HepG2 (cell line): ENCODE results near the gene SP6. TPM values are rescaled to one million over a fixed set of nuclear protein-coding genes. Genes with fewer than 3 reads are reported as not detected.

Experiments used
- ADNP ChIP-seq: sonication (generic); formaldehyde crosslinking; IDR thresholded peaks from 2 replicates; pipeline ENCODE4 v1.4.0; 2020; ENCODE audit warnings: missing genetic modification reagents
- BCL6 ChIP-seq: IDR thresholded peaks from 2 replicates; pipeline ENCODE4 v1.6.1; 2016; ENCODE audit warnings: missing genetic modification reagents, missing compliant biosample characterization
- CENPT ChIP-seq: sonication (generic); formaldehyde crosslinking; IDR thresholded peaks from 2 replicates; pipeline ENCODE4 v1.8.0; 2022; ENCODE audit warnings: low read depth, mild to moderate bottlenecking, moderate library complexity, missing genetic modification reagents
- KDM3A ChIP-seq: IDR thresholded peaks from 2 replicates; pipeline ENCODE4 v1.6.1; 2018; ENCODE audit warnings: low read depth, missing compliant biosample characterization
- MTA1 ChIP-seq: sonication (generic); formaldehyde crosslinking; IDR thresholded peaks from 2 replicates; pipeline ENCODE4 v1.4.0; 2020; ENCODE audit warnings: missing genetic modification reagents, mild to moderate bottlenecking, borderline replicate concordance
- NFIB ChIP-seq: sonication (generic); formaldehyde crosslinking; IDR thresholded peaks from 2 replicates; pipeline ENCODE4 v1.9.0; 2021; ENCODE audit warnings: missing genetic modification reagents, mild to moderate bottlenecking, borderline replicate concordance
- PITX1 ChIP-seq: sonication (generic); formaldehyde crosslinking; IDR thresholded peaks from 2 replicates; pipeline ENCODE4 v1.5.1; 2020; ENCODE audit warnings: mild to moderate bottlenecking, missing genetic modification reagents
- POGZ ChIP-seq: sonication (generic); formaldehyde crosslinking; IDR thresholded peaks from 2 replicates; pipeline ENCODE4 v1.4.0; 2020; ENCODE audit warnings: mild to moderate bottlenecking, missing genetic modification reagents
- SNAPC5 ChIP-seq: sonication (generic); formaldehyde crosslinking; IDR thresholded peaks from 2 replicates; pipeline ENCODE4 v1.8.1; 2023; ENCODE audit warnings: mild to moderate bottlenecking, missing genetic modification reagents, borderline replicate concordance
- YY1 ChIP-seq: IDR thresholded peaks from 2 replicates; pipeline ENCODE4 v1.6.1; 2011; ENCODE audit warnings: low read length, low read depth, moderate library complexity, mild to moderate bottlenecking; ENCODE audit not compliant: insufficient read depth, insufficient replicate concordance
- ZNF235 ChIP-seq: sonication (generic); formaldehyde crosslinking; IDR thresholded peaks from 2 replicates; pipeline ENCODE4 v1.8.1; 2023; ENCODE audit warnings: mild to moderate bottlenecking, missing genetic modification reagents, borderline replicate concordance
- ZNF318 ChIP-seq: sonication (generic); formaldehyde crosslinking; IDR thresholded peaks from 2 replicates; pipeline ENCODE4 v1.4.0; 2020; ENCODE audit warnings: mild to moderate bottlenecking, missing genetic modification reagents
- ZNF335 ChIP-seq: sonication (generic); formaldehyde crosslinking; IDR thresholded peaks from 2 replicates; pipeline ENCODE4 v1.4.0; 2020; ENCODE audit warnings: missing genetic modification reagents
- ZNF441 ChIP-seq: sonication (generic); formaldehyde crosslinking; IDR thresholded peaks from 2 replicates; pipeline ENCODE4 v1.7.0; 2021; ENCODE audit warnings: missing genetic modification reagents, borderline replicate concordance
- ZNF614 ChIP-seq: IDR thresholded peaks from 2 replicates; pipeline ENCODE4 v1.6.1; 2018; ENCODE audit warnings: missing biosample characterization, missing genetic modification reagents, inconsistent platforms, borderline replicate concordance
- ZNF7 ChIP-seq: IDR thresholded peaks from 2 replicates; pipeline ENCODE4 v1.6.1; 2016; ENCODE audit warnings: missing biosample characterization, missing genetic modification reagents
- ZSCAN22 ChIP-seq: sonication (generic); formaldehyde crosslinking; IDR thresholded peaks from 2 replicates; pipeline ENCODE4 v1.4.0; 2020; ENCODE audit warnings: mild to moderate bottlenecking, missing genetic modification reagents
- polyA plus RNA-seq, 8 experiments: library from polyadenylated mRNA; depleted of rRNA in 3 of 8; stranded (reverse) in 7 of 8; unstranded in 1 of 8; fragments of >200 nt; fragmentation: Illumina TruSeq in 4 of 8; extraction: Trizol in 4 of 8; gene quantifications; 2 replicates each; pipeline versions ENCODE4 v1.2.1 to v1.2.3, GENCODE V29; 2011 to 2016; ENCODE audit warnings: low read depth in 4 of 8, missing spikeins in 1 of 8, mixed read lengths in 1 of 8; ENCODE audit not compliant: insufficient read depth in 1 of 8
- total RNA-seq, 5 experiments: library from RNA; depleted of rRNA; stranded (reverse); fragments of >200 nt; fragmentation: Illumina TruSeq; extraction: Trizol; gene quantifications; 2 replicates each; pipeline ENCODE4 v1.2.3, GENCODE V29; 2016; ENCODE audit warnings: low read depth in 1 of 5
- TF ChIP-seq, protein P1 (sequence below): sonication (generic); formaldehyde crosslinking; IDR thresholded peaks from 2 replicates; pipeline ENCODE4 v1.4.0; 2020; ENCODE audit warnings: mild to moderate bottlenecking, missing genetic modification reagents
- TF ChIP-seq, protein P2 (sequence below): sonication (generic); formaldehyde crosslinking; IDR thresholded peaks from 2 replicates; pipeline ENCODE4 v1.4.0; 2020; ENCODE audit warnings: missing genetic modification reagents

SP6 gene
- total and polyA plus RNA-seq, 2 of the 13 experiments (the other 11 are each of a cell fraction or from before 2014, with no cell fraction given) = 0.07 TPM

- TF ChIP-seq CENPT (CRISPR knock-in tag) = no peak
- no peak for TF ChIP-seq ZNF318
- TF ChIP-seq POGZ (CRISPR knock-in tag) = no peak
- TF ChIP-seq ZNF614 (CRISPR knock-in tag) = peak; percentile 59; the same call in 1 of the 2 replicates
- TF ChIP-seq, protein P1, sequence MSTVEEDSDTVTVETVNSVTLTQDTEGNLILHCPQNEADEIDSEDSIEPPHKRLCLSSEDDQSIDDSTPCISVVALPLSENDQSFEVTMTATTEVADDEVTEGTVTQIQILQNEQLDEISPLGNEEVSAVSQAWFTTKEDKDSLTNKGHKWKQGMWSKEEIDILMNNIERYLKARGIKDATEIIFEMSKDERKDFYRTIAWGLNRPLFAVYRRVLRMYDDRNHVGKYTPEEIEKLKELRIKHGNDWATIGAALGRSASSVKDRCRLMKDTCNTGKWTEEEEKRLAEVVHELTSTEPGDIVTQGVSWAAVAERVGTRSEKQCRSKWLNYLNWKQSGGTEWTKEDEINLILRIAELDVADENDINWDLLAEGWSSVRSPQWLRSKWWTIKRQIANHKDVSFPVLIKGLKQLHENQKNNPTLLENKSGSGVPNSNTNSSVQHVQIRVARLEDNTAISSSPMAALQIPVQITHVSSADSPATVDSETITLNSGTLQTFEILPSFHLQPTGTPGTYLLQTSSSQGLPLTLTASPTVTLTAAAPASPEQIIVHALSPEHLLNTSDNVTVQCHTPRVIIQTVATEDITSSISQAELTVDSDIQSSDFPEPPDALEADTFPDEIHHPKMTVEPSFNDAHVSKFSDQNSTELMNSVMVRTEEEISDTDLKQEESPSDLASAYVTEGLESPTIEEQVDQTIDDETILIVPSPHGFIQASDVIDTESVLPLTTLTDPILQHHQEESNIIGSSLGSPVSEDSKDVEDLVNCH (CRISPR knock-in tag) = no peak
- peak; percentile 50; the same call in 1 of the 2 replicates for TF ChIP-seq ZNF441
- TF ChIP-seq NFIB (CRISPR knock-in tag) = no peak
- peak; percentile 77; the same call in 1 of the 2 replicates for TF ChIP-seq SNAPC5 (CRISPR knock-in tag)
- TF ChIP-seq MTA1 (CRISPR knock-in tag) = no peak
- TF ChIP-seq ZSCAN22 (CRISPR knock-in tag) = no peak
- TF ChIP-seq ZNF235 = no peak
- TF ChIP-seq ZNF335 (CRISPR knock-in tag) = peak; percentile 66; the same call in 1 of the 2 replicates
- TF ChIP-seq PITX1 = peak; percentile 19; the same call in 1 of the 2 replicates
- TF ChIP-seq, protein P2, sequence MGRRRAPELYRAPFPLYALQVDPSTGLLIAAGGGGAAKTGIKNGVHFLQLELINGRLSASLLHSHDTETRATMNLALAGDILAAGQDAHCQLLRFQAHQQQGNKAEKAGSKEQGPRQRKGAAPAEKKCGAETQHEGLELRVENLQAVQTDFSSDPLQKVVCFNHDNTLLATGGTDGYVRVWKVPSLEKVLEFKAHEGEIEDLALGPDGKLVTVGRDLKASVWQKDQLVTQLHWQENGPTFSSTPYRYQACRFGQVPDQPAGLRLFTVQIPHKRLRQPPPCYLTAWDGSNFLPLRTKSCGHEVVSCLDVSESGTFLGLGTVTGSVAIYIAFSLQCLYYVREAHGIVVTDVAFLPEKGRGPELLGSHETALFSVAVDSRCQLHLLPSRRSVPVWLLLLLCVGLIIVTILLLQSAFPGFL = no peak
- 0 out of 2 replicates have a peak, but pooled peaks have one; percentile 33 for TF ChIP-seq KDM3A
- no peak for TF ChIP-seq ADNP (CRISPR knock-in tag)
- TF ChIP-seq YY1 = no peak
- no peak for TF ChIP-seq ZNF7
- peak; percentile 35; the same call in 1 of the 2 replicates for TF ChIP-seq BCL6
Measured at GRCh38 chr17:47895347-47895855, 44.4 kb upstream of the SP6 start (continued).
